Astrocyte of the cerebellum (primary cell): Measurements from ENCODE around the gene PLB1.

Source experiments
- DNase-seq: peaks from one replicate; pipeline ENCODE4 v3.0.0-alpha.2; 2011; ENCODE audit warnings: low read depth
- H3K4me3 ChIP-seq: 2 replicates; pipeline ENCODE4 v1.5.1; 2011; ENCODE audit warnings: mild to moderate bottlenecking, low read depth, low read length, moderate library complexity
- in situ Hi-C: cut with HindIII; loops from 2 replicates; pipeline ENCODE4 v1.10.0; 2017; ENCODE audit warnings: low sequenced_read_pairs
- TF ChIP-seq, protein P1 (sequence below): IDR thresholded peaks from 2 replicates; pipeline ENCODE4 v1.5.1; 2012; ENCODE audit warnings: low read length, low read depth, moderate library complexity, mild to moderate bottlenecking; ENCODE audit errors: missing control alignments

The PLB1 gene

DNA sequence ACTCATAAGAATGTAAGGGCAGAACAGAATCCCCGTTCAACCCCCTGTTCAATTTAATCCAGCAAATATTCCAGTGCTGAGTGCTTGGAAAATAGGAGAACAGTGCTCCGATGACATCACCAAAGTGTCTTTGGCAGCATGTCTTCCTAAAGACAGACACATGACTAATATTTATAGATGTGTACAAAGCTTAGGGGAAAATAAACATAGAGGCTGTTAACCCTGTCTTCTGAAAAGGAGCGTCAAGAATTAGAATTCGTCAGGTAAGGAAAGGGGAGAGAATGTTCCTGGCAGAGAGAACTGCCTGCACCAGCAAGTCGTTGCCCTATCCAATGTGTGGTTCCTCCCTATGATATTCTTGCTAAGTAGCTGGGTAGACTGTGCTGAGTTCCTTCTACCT lies 72.7 kb downstream of the PLB1 start:
- no peak overlapping the region for H3K4me3 ChIP-seq
- TF ChIP-seq, protein P1, sequence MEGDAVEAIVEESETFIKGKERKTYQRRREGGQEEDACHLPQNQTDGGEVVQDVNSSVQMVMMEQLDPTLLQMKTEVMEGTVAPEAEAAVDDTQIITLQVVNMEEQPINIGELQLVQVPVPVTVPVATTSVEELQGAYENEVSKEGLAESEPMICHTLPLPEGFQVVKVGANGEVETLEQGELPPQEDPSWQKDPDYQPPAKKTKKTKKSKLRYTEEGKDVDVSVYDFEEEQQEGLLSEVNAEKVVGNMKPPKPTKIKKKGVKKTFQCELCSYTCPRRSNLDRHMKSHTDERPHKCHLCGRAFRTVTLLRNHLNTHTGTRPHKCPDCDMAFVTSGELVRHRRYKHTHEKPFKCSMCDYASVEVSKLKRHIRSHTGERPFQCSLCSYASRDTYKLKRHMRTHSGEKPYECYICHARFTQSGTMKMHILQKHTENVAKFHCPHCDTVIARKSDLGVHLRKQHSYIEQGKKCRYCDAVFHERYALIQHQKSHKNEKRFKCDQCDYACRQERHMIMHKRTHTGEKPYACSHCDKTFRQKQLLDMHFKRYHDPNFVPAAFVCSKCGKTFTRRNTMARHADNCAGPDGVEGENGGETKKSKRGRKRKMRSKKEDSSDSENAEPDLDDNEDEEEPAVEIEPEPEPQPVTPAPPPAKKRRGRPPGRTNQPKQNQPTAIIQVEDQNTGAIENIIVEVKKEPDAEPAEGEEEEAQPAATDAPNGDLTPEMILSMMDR: no peak
- in situ Hi-C loops: no loop called here
- DNase-seq: no peak

DNA sequence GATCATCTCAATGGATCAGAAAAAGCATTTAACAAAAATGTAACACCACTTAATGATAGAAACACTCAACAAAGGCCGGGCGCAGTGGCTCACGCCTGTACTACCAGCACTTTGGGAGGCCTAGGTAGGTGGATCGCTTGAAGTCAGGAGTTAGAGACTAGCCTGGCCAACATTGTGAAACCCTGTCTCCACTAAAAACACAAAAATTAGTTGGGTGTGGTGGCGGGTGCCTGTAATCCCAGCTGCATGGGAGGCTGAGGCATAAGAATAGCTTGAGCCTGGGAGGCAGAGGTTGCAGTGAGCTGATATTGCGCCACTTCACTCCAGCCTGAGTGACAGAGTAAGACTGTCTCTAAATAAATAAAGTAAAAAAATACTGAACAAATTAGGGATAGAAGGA lies 74.6 kb downstream of the PLB1 start:
- in situ Hi-C loops: no loop called here
- DNase-seq: no peak
- H3K4me3 ChIP-seq: no peak overlapping the region
- TF ChIP-seq, protein P1: no peak

DNA sequence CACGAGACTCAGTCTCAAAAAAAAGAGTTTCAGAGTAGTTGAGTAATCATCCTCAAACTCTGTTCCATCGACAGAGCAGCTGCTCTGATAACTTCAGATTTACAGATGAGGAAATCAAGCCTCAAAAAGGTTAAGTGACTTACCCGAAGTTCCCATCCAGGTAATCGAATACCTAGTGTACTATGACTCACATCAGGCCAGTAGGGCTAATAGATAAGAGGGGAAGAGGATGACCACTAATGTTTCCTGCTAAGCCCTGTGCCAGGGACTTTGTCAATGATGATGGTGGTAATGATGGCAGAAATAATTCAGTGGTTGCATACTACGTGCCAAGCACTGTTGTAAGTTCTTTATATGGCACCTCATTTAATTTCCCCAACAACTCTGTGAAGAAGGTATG lies 80.9 kb downstream of the PLB1 start:
- TF ChIP-seq, protein P1: no peak
- no peak for DNase-seq
- in situ Hi-C loops: no loop called here
- no peak overlapping the region for H3K4me3 ChIP-seq

DNA sequence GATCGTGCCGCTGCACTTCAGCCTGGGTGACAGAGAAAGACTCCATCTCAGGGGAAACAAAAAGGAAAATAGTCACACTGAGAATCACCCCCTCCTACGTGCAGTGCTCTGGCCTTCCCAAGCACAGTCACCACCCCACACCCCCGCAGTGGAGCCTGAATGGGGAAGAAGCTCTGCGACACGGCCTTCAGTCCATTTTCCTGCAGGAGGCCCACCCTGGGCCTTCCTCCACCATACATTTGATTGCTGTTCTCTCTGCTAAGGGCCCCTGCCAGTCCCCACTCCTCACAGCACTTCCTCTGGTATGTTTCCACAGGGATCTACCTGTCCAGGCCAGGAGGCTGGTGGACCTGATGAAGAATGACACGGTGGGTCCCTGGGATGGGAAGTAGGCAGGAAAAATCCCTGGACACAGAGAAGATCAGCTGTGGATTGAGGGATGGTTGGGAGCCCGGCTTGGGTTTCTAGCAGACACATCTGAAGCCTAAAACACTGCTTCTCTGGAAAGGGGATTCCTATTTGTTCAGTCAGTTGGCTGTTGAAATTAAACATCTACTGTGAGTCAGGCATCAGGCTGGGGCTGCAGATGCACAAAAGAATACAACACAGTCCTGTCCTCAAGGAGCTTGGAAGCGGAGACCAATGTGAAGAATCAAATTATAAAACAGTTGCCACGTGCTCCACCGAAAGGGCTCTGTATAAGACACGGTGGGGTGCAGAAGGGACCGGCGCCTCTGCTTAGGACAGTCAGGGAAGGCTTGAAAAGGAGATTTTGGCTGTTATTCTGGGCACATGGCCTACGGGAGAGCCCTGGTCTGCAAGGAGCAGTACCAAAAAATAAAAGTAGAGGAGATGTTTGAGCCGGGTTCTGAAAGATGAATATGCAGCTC lies 82.2 kb downstream of the PLB1 start:
- H3K4me3 ChIP-seq: no peak overlapping the region
- in situ Hi-C loops: no loop called here
- DNase-seq: no peak
- TF ChIP-seq, protein P1: no peak

DNA sequence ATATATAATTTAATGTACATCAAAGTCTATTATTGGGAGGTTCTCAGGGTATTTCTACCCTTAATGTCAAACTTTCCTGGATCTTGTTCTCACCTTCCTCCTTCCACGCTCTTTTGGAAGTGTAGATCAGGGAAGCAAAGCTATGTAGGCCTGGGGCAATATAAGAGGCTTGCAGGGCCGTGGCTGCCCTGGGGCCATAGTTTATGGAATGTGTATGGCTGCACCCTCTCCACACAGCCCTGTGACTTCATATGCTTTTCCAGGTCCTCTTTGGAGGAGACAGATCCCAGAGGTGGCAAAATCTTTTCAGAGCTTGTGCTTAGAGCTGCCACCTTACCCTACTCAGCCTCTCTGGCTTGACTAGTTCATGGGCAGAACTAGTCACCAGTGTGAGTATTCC lies 82.9 kb downstream of the PLB1 start:
- TF ChIP-seq, protein P1: no peak
- H3K4me3 ChIP-seq: no peak overlapping the region
- in situ Hi-C loops: no loop called here
- no peak for DNase-seq

DNA sequence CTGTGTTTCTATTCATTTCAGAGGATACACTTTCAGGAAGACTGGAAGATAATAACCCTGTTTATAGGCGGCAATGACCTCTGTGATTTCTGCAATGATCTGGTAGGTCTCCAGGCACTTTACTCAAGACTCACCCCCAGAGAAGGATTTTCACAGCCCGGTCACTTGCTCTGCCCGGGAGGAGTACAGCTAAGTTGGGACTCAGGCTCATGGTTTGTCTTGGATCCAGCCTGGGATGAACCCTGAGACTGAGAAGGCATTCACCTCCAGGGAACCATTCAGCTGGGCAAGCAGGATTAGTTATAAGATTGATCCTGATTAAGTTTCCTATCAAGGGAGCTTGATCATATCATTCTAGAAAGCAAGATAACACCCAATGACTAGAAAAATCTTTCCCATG lies 83.7 kb downstream of the PLB1 start:
- in situ Hi-C loops: loop anchor here (10.0 kb wide), 1 partner anchor 175 kb away; the partner anchor contains the start of gene PPP1CB
- H3K4me3 ChIP-seq: no peak overlapping the region
- TF ChIP-seq, protein P1: no peak
- DNase-seq: no peak
